Measurements from ENCODE around the gene ABCD1.

DNA sequence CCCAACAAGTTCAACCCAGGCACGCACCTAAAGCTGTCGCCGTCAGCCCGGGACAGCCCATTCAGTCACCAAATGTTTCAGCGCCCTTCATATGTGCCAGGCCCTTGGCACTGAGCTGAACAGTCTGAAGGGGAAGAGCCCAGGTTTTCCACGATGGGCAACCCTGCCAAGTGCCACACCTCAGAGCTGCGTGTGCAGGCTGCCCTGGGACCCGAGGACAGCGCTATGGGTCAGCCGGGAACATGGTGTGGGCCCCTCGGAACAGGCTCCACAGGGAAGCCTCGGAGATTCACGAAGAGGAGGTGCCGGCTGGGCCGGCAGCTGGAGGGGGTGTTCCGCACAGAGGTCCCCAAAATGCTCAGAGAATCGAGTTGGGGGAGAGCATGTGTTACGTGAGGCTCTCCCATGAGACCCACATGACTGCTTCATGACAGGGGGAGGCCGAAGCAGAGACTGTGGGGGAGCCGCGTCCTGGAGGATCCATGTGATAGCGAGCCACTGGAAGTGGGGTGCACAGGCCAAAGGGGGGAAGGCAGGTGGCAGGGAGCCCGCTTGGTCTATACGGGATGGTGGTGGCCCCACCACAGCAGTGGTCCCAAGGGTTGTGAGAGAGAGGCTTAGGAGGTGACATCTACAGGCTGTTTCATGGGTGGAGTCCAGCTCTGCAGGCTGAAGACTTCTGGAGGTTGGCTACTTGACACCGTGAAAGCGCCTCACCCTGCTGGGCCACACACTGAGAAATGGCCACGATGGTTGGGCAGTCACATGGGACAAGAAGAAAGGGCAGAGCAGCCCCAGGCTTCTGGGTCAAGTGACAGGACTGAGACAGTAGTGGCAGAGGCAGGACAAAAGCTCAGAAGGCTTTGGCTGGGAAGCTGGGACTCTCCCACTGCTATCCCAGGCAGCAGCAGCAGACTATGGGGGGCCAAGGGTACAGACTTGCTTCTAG lies 14.7 kb upstream of the ABCD1 start:
- TF ChIP-seq, protein P1, sequence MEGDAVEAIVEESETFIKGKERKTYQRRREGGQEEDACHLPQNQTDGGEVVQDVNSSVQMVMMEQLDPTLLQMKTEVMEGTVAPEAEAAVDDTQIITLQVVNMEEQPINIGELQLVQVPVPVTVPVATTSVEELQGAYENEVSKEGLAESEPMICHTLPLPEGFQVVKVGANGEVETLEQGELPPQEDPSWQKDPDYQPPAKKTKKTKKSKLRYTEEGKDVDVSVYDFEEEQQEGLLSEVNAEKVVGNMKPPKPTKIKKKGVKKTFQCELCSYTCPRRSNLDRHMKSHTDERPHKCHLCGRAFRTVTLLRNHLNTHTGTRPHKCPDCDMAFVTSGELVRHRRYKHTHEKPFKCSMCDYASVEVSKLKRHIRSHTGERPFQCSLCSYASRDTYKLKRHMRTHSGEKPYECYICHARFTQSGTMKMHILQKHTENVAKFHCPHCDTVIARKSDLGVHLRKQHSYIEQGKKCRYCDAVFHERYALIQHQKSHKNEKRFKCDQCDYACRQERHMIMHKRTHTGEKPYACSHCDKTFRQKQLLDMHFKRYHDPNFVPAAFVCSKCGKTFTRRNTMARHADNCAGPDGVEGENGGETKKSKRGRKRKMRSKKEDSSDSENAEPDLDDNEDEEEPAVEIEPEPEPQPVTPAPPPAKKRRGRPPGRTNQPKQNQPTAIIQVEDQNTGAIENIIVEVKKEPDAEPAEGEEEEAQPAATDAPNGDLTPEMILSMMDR (IDR thresholded peaks at IDR 0.05; ENCODE audit: poor library complexity): no peak
- TF ChIP-seq EZH2 (IDR thresholded peaks at IDR 0.05; ENCODE audit: borderline replicate concordance) (no peak), EZH2phosphoT487 (IDR thresholded peaks at IDR 0.05; ENCODE audit: low read depth, severe bottlenecking, unreplicated experiment) (no peak)

All from hepatocyte (in vitro differentiated cells).